Epithelial cell of esophagus (primary cell): ENCODE data around the gene NCDN.
"Not testable (repeated sequence)": the region's sequence is repeated elsewhere in the genome, so short reads cannot be mapped to it uniquely, and the experiment has no call there.

Source experiments
- DNase-seq: peaks from one replicate; pipeline ENCODE4 v3.0.0; 2010; ENCODE audit warnings: low read depth
- H3K4me3 ChIP-seq: 2 replicates; pipeline ENCODE4 v1.5.1; 2011; ENCODE audit warnings: mild to moderate bottlenecking, low read length, control low read depth
- CTCF ChIP-seq: IDR thresholded peaks from 2 replicates; pipeline ENCODE4 v1.5.1; 2011; ENCODE audit warnings: low read depth, mild to moderate bottlenecking, low read length, control low read depth, inconsistent platforms; ENCODE audit not compliant: insufficient read depth; ENCODE audit errors: missing control alignments

NCDN gene

GRCh38 chr1:35576061-35576765 is 18.6 kb downstream of the NCDN start:
- no peak overlapping the region for H3K4me3 ChIP-seq
- TF ChIP-seq CTCF: no peak
- no peak for DNase-seq

GRCh38 chr1:35576766-35577070 is 19.1 kb downstream of the NCDN start:
- DNase-seq, H3K4me3 ChIP-seq: not testable (repeated sequence)

GRCh38 chr1:35577071-35577998 is 19.7 kb downstream of the NCDN start:
- TF ChIP-seq CTCF: no peak
- no peak overlapping the region for H3K4me3 ChIP-seq
- no peak for DNase-seq

GRCh38 chr1:35580949-35581388 is 23.4 kb downstream of the NCDN start:
- no peak for DNase-seq
- no peak for TF ChIP-seq CTCF
- H3K4me3 ChIP-seq: no peak overlapping the region

GRCh38 chr1:35581621-35582020 is 24.0 kb downstream of the NCDN start:
- DNase-seq, H3K4me3 ChIP-seq: not testable (repeated sequence)

GRCh38 chr1:35585281-35585680 is 27.7 kb downstream of the NCDN start:
- no peak overlapping the region for H3K4me3 ChIP-seq
- TF ChIP-seq CTCF: no peak
- DNase-seq: no peak

GRCh38 chr1:35585805-35586204 is 28.2 kb downstream of the NCDN start:
- DNase-seq, H3K4me3 ChIP-seq: not testable (repeated sequence)

GRCh38 chr1:35586808-35587207 is 29.2 kb downstream of the NCDN start:
- no peak for DNase-seq
- no peak overlapping the region for H3K4me3 ChIP-seq
- no peak for TF ChIP-seq CTCF
